K562 (cell line): ENCODE data around the gene ANKRD12. TPM values are rescaled to one million over a fixed set of nuclear protein-coding genes. Genes with fewer than 3 reads are reported as not detected.
A peak's percentile ranks its signal among the peaks of the same experiment; 100 is the strongest.

Experiments
- BRD4 ChIP-seq: fragments of 200-600 bp; sonication (generic); IDR thresholded peaks from 2 replicates; pipeline ENCODE4 v1.6.1; 2017; ENCODE audit warnings: inconsistent platforms
- CBX5 ChIP-seq: IDR thresholded peaks from 2 replicates; pipeline ENCODE4 v1.6.1; 2014; ENCODE audit warnings: low read depth, borderline replicate concordance
- DEAF1 ChIP-seq: fragments of 450-650 bp; formaldehyde crosslinking; IDR thresholded peaks from 2 replicates; pipeline ENCODE4 v1.4.0; 2020; ENCODE audit warnings: mild to moderate bottlenecking, moderate library complexity
- EHMT2 ChIP-seq: fragments of 450-650 bp; IDR thresholded peaks from 2 replicates; pipeline ENCODE4 v1.6.1; 2018; ENCODE audit warnings: antibody characterized with exemption
- ESRRA ChIP-seq: fragments of 450-650 bp; IDR thresholded peaks from 2 replicates; pipeline ENCODE4 v1.6.1; 2014; ENCODE audit warnings: low read depth, mild to moderate bottlenecking, moderate library complexity, borderline replicate concordance
- EWSR1 ChIP-seq: fragments of 450-650 bp; IDR thresholded peaks from 2 replicates; pipeline ENCODE4 v1.6.1; 2018; ENCODE audit warnings: borderline replicate concordance, mild to moderate bottlenecking, low read depth, moderate library complexity; ENCODE audit not compliant: partially characterized antibody
- FIP1L1 ChIP-seq: fragments of 200-400 bp; formaldehyde crosslinking; IDR thresholded peaks from 2 replicates; pipeline ENCODE4 v1.6.1; 2018; ENCODE audit warnings: mild to moderate bottlenecking, low read depth, low read length; ENCODE audit not compliant: poor library complexity, severe bottlenecking
- GABPB2 ChIP-seq: fragments of 250-450 bp; sonication (Bioruptor Pico); conservative IDR thresholded peaks from 2 replicates; pipeline ENCODE4 v1.5.1; 2021; ENCODE audit warnings: mild to moderate bottlenecking
- GTF2B ChIP-seq: IDR thresholded peaks from 2 replicates; pipeline ENCODE4 v1.6.1; 2011; ENCODE audit not compliant: insufficient read length; ENCODE audit errors: extremely low read depth
- KDM5B ChIP-seq: fragments of 200-600 bp; sonication (generic); IDR thresholded peaks from 2 replicates; pipeline ENCODE4 v1.6.1; 2012; ENCODE audit warnings: low read depth, mild to moderate bottlenecking, moderate library complexity, low read length, control low read depth, inconsistent platforms; ENCODE audit not compliant: insufficient replicate concordance
- OTX1 ChIP-seq: fragments of 450-650 bp; formaldehyde crosslinking; IDR thresholded peaks from 2 replicates; pipeline ENCODE4 v1.4.0; 2022; ENCODE audit warnings: mild to moderate bottlenecking
- RBFOX2 ChIP-seq: fragments of 200-400 bp; formaldehyde crosslinking; IDR thresholded peaks from 2 replicates; pipeline ENCODE4 v1.6.1; 2017; ENCODE audit warnings: low read depth, mild to moderate bottlenecking, low read length, moderate library complexity
- RBM25 ChIP-seq: fragments of 200-400 bp; formaldehyde crosslinking; IDR thresholded peaks from 2 replicates; pipeline ENCODE4 v1.6.1; 2018; ENCODE audit warnings: low read length, low read depth, moderate library complexity; ENCODE audit not compliant: severe bottlenecking
- RNF2 ChIP-seq: sonication (generic); IDR thresholded peaks from 2 replicates; pipeline ENCODE4 v1.6.1; 2016
- U2AF2 ChIP-seq: fragments of 200-400 bp; formaldehyde crosslinking; optimal IDR thresholded peaks from 2 replicates; pipeline ENCODE3; 2017; ENCODE audit warnings: low read depth, mild to moderate bottlenecking, low read length
- ZNF165 ChIP-seq: fragments of 250-450 bp; sonication (Bioruptor Pico); IDR thresholded peaks from 2 replicates; pipeline ENCODE4 v1.4.0; 2020; ENCODE audit warnings: borderline replicate concordance
- ZNF174 ChIP-seq: fragments of 250-450 bp; sonication (Bioruptor Pico); IDR thresholded peaks from 2 replicates; pipeline ENCODE4 v1.4.0; 2020; ENCODE audit warnings: mild to moderate bottlenecking
- ZNF766 ChIP-seq: fragments of 200-800 bp; sonication (Bioruptor generic); conservative IDR thresholded peaks from 2 replicates; pipeline ENCODE4 v1.6.1; 2016; ENCODE audit warnings: missing genetic modification characterization, missing compliant biosample characterization
- polyA plus RNA-seq, 8 experiments: library from polyadenylated mRNA; depleted of rRNA in 4 of 8; stranded (reverse) in 5 of 8; unstranded in 3 of 8; fragments of >200 nt; fragmentation: Nextera tagmentation in 2 of 8; fragmentation: Illumina TruSeq in 1 of 8; extraction: Ambion mirVana in 2 of 8; extraction: Trizol in 1 of 8; gene quantifications; 2 replicates each; pipeline versions ENCODE4 v1.2.1 to v1.2.3, GENCODE V29; 2011 to 2014; ENCODE audit warnings: inconsistent platforms in 1 of 8, missing spikeins in 1 of 8
- total RNA-seq, 7 experiments: library from RNA; depleted of rRNA in 6 of 7; stranded (reverse); fragments of >200 nt in 6 of 7; fragmentation: Illumina TruSeq in 2 of 7; extraction: Trizol in 2 of 7; gene quantifications; 2 replicates each; pipeline versions ENCODE4 v1.2.1 to v1.2.3, GENCODE V29; 2011 to 2021; ENCODE audit warnings: low replicate concordance in 1 of 7
- TF ChIP-seq, protein P1 (sequence below): fragments of 450-650 bp; IDR thresholded peaks from 2 replicates; pipeline ENCODE4 v1.6.1; 2016; ENCODE audit warnings: missing biosample characterization, missing genetic modification characterization
- TF ChIP-seq, protein P2 (sequence below), 3 experiments: fragments of 200-800 bp in 1 of 3; sonication (Bioruptor generic) in 1 of 3; sonication (generic) in 1 of 3; formaldehyde crosslinking in 1 of 3; IDR thresholded peaks; 2 replicates each; pipeline versions ENCODE4 v1.6.1 to v1.8.0; 2016 to 2022; ENCODE audit warnings: mild to moderate bottlenecking in 2 of 3, missing compliant biosample characterization in 2 of 3, missing genetic modification characterization in 2 of 3, missing genetic modification reagents in 1 of 3
- TF ChIP-seq, protein P3 (sequence below): fragments of 200-800 bp; sonication (Bioruptor generic); IDR thresholded peaks from 2 replicates; pipeline ENCODE4 v1.6.1; 2017; ENCODE audit warnings: missing genetic modification characterization, missing compliant biosample characterization

Gene ANKRD12
- total and polyA plus RNA-seq, 9 of the 15 experiments (the other 6 are each of a cell fraction or from before 2014, with no cell fraction given), result 6.6 to 28.2 (median 16.0) TPM

DNA sequence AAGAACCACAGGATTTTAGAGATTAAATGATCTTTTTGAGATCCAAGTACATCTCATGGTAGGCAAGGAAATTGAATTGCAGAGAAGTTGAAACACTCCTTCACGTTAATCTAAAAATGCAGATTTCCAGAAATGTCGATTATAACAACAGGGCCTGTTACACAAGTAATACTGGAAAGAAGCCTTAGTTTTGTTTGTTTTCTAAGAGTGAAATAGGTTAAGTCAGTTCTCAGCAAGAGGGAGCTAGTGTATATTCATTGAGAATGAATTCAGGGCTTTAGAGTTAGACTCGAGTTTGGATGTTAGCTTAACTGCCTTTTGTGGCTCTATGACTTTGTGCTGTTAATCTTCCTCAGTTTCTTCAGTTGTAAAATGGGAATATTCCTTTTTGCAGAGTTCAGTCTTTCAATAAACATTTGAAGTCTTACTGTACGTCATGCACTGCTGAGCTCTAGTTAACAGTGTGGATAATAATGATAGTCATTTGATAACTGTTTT lies 33.2 kb upstream of the ANKRD12 start (continued):
- TF ChIP-seq FIP1L1, result no peak
- TF ChIP-seq KDM5B, result peak; percentile 30
- TF ChIP-seq EHMT2, result 0 out of 2 replicates have a peak, but pooled peaks have one; percentile 4
- TF ChIP-seq ZNF174 (CRISPR knock-in tag), result no peak
- no peak for TF ChIP-seq CBX5
- TF ChIP-seq, protein P1, sequence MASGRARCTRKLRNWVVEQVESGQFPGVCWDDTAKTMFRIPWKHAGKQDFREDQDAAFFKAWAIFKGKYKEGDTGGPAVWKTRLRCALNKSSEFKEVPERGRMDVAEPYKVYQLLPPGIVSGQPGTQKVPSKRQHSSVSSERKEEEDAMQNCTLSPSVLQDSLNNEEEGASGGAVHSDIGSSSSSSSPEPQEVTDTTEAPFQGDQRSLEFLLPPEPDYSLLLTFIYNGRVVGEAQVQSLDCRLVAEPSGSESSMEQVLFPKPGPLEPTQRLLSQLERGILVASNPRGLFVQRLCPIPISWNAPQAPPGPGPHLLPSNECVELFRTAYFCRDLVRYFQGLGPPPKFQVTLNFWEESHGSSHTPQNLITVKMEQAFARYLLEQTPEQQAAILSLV (tag), result no peak
- no peak for TF ChIP-seq RNF2
- no peak for TF ChIP-seq GABPB2 (CRISPR knock-in tag)
- TF ChIP-seq ZNF766 (CRISPR knock-in tag), result no peak
- no peak for TF ChIP-seq U2AF2
- TF ChIP-seq, protein P2, sequence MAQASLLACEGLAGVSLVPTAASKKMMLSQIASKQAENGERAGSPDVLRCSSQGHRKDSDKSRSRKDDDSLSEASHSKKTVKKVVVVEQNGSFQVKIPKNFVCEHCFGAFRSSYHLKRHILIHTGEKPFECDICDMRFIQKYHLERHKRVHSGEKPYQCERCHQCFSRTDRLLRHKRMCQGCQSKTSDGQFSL (CRISPR knock-in tag; IDR thresholded peaks at IDR 0.05), result no peak
- TF ChIP-seq, protein P2 (tag; IDR thresholded peaks at IDR 0.05), result no peak
- TF ChIP-seq RBFOX2, result no peak
- TF ChIP-seq ZNF165 (CRISPR knock-in tag), result no peak
- no peak for TF ChIP-seq OTX1 (CRISPR knock-in tag)
- TF ChIP-seq GTF2B, result no peak
- TF ChIP-seq ESRRA, result peak; percentile 28; the same call in 1 of the 2 replicates
- peak; percentile 88 for TF ChIP-seq RBM25
- no peak for TF ChIP-seq BRD4
- TF ChIP-seq DEAF1 (CRISPR knock-in tag), result peak; percentile 47
- TF ChIP-seq, protein P3, sequence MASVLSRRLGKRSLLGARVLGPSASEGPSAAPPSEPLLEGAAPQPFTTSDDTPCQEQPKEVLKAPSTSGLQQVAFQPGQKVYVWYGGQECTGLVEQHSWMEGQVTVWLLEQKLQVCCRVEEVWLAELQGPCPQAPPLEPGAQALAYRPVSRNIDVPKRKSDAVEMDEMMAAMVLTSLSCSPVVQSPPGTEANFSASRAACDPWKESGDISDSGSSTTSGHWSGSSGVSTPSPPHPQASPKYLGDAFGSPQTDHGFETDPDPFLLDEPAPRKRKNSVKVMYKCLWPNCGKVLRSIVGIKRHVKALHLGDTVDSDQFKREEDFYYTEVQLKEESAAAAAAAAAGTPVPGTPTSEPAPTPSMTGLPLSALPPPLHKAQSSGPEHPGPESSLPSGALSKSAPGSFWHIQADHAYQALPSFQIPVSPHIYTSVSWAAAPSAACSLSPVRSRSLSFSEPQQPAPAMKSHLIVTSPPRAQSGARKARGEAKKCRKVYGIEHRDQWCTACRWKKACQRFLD (CRISPR knock-in tag), result 0 out of 2 replicates have a peak, but pooled peaks have one; percentile 40
- no peak for TF ChIP-seq EWSR1
